AG09319 (cell line): ENCODE measurements around the gene STAB1.
A peak's percentile ranks its signal among the peaks of the same experiment; 100 is the strongest.

Experiments used
- DNase-seq: peaks from one replicate; pipeline ENCODE4 v3.0.0-alpha.2; 2010; ENCODE audit warnings: low read depth; ENCODE audit errors: extremely low read depth
- TF ChIP-seq, protein P1 (sequence below): IDR thresholded peaks from 2 replicates; pipeline ENCODE4 v1.5.1; 2011; ENCODE audit warnings: low read depth, mild to moderate bottlenecking, inconsistent platforms, low read length, moderate library complexity

Gene STAB1

DNA sequence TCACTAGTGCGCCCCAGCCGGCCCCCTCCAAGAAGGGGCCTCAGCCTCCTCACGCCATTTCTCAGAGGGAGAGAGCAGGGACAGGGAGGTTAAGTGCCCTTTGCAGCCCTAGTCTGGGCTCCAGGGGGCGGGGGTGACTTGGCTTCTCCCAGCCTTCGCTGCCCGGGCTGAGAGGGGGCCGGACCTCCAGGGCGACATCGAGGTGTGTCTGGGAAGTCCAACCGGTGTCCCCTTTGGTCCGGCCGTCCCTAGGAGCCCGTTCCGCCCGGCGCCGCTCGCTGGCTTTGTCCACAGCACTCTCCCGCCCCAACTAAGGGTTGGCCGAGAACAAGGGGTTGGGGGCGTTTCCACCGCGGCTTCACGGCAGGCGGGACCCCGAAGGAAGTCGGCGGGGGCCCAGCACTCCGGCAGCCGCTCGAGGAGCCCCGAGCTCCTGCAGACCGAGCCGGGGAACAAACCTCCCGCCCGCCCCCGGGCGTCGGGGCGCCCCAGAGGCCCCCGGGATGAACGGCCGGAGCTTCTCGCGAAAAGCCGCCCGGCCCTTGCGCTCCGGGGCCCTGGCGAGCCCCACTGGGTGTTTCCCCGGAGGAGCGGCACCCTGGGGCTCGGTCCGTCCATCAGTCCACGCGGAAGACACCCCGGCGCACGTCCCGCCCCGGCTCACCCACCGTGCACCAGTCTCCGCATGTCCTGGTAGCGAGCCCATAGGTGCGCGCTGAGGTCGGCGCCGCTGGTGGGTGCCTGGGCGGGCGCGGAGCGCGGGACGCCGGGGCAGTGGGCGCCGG lies 37.9 kb downstream of the STAB1 start:
- no peak for DNase-seq
- TF ChIP-seq, protein P1, sequence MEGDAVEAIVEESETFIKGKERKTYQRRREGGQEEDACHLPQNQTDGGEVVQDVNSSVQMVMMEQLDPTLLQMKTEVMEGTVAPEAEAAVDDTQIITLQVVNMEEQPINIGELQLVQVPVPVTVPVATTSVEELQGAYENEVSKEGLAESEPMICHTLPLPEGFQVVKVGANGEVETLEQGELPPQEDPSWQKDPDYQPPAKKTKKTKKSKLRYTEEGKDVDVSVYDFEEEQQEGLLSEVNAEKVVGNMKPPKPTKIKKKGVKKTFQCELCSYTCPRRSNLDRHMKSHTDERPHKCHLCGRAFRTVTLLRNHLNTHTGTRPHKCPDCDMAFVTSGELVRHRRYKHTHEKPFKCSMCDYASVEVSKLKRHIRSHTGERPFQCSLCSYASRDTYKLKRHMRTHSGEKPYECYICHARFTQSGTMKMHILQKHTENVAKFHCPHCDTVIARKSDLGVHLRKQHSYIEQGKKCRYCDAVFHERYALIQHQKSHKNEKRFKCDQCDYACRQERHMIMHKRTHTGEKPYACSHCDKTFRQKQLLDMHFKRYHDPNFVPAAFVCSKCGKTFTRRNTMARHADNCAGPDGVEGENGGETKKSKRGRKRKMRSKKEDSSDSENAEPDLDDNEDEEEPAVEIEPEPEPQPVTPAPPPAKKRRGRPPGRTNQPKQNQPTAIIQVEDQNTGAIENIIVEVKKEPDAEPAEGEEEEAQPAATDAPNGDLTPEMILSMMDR: no peak

DNA sequence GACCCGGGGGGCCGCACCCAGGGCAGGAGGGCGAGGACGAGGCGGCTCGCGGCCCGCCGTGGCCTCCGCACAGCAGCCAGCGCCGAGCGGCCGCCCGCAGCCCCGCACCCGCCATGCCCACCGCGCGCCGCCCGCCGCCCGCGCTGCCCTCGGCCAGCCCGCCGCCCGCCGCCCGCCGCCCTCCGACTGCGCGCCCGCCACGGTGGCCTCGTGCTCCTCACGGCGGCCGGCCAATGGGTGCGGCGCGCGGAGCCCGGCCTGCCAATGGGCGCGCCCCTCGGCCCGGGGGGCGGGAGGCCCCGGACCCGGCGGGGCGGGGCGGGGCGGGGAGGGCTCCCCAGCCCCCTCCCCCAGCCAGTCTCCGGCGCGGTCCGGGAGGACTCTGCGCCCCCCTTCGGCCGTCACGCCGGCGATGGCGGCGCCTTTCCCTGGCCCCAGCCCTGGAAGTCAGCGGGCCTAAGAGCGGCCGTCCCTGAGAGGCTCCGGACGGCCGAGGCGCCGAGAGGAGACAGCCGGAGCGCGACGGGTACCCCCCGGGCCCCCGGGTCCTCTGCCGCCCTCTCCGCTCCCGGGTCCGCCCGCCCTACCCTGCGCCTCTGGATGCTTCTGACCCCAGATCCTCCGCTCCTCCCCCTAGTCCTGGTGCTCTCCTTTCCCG lies 38.6 kb downstream of the STAB1 start, which contains the start of gene NT5DC2:
Gene NT5DC2 (minus strand): TSS at position 235 of the 658 bp plus-strand sequence. CDS start 120 bp downstream, at position 115.
- TF ChIP-seq, protein P1: peak; percentile 14
- peak; percentile 39 for DNase-seq

DNA sequence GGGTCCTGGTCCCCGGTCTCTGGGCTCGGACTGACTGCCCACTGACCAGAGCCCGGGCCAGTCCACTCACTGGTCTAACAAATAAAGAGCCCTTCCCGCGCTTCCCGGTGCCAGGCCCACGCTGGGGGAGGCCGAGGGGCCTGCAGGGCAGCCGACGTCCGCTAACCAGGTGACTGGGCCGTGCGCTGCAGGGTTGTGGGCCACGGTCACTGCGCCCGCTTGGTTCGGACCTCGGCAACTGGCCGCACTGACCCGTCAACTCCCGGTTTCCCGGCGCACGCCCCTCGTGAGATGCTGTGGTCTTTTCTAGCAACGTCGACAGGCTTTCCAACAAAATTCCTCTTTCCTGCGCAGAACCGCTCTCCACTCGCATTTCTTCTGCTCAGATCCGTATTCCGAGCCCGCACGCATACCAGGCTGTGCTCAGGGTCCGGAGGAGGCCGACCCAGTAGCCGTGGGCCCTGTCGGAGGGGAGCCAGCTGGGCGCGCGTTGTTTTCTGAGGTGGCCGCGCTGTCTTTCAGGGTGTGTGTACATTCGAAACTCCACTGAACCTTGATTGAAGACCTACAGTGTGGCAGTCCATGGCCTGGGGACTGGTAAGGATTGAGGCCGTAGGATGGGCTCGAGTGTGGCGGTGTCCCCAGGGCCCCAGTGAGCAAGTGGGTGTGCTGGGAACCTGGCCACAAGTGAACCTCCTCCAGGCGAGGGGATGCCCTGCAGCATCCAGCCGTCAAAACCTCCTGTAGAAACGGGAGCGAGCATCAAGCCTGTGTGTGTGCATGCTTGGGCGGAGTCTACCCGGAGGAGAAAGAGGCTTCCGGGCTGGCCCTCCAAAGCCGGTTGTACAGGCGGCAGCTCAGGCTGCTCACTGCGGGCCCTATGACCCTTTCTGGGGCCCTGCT lies 39.4 kb downstream of the STAB1 start:
- TF ChIP-seq, protein P1: no peak
- no peak for DNase-seq

DNA sequence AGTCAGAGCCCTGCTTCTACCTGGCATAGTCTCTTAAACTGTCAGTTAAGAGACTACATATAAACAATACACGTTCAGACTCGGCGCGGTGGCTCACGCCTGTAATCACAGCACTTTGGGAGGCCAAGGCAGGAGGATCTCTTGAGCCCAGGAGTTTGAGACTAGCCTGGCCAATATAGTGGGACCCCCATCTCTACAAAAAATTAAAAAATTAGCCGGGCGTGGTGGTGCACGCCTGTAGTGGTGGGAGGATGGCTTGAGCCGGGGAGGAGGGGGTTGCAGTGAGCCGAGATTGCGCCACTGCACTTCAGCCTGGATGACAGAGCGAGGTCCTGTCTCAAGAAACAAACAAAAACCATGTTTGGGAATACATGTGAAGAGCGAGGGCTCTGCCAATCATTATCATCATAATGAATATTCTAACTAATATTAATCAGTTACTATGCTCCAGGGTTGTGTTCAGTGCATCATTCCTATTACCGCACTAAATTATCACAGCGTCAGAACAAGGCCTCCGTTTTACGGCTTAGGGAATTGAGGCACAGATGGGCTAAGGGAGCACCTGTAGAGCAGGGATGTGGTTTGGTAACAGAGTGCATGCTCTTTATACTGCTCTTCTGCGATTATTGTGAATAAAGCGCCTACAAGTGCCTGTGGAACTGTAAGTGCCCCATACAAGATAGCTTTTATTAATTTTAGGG lies 40.4 kb downstream of the STAB1 start:
- TF ChIP-seq, protein P1: no peak
- no peak for DNase-seq

DNA sequence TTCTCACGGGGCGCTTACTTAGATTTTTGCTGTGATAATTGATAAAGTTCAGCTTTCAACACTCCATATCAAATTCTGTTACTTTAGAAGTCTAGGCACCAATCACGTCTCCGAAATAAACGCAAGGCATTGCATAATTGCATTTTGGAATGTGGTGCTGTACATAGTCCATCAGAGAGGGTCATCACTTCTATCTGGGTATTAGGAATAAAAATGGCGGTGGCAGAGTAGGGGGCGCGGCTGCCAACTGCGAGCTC lies 40.9 kb downstream of the STAB1 start:
- DNase-seq: no peak
- TF ChIP-seq, protein P1: no peak

DNA sequence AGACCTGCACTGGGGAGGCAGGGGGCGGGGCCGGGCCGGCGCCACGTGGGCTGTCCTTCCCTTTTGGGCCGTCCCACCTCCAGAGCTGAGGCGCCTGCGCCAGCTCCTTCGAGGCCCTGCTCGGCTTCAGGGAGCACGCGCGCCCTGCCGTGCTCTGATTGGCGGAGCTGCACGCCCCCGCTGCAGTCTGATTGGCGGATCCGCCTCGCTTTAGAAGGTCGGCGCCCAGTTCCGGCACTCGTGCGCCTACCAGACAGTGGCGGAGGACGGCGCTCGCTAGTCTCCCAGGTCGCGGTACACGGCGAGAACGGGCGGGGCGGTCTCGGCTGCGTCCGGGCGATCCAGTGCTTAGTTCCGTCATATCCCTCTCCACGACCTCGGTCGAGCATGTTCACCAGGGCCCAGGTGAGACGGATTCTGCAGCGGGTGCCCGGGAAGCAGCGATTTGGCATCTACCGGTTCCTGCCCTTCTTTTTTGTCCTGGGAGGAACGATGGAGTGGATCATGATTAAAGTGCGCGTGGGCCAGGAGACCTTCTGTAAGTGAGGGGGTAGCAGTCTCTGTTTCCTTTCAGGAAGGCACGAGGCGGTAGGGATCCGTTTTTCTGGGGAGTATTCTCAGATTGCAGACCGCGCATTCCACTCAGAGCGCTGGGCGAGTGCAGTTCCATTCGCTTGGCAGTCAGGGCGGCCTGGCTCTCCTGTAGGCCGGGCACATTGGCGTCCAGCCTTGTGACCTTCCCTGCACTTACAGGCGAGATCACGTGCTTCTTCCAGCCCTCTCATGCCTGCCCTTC lies 41.4 kb downstream of the STAB1 start, which contains the start of gene UQCC5:
Gene UQCC5 (plus strand): TSS at position 237 of the 796 bp plus-strand sequence. CDS start 151 bp downstream, at position 388.
- TF ChIP-seq, protein P1: no peak; the same call in 1 of the 2 replicates

More for the DNA sequence above, 41.4 kb downstream of the STAB1 start, which contains the start of gene UQCC5:
- peak; percentile 94 for DNase-seq
